Fibroblast of lung (primary cell): ENCODE data around the gene SNAP91. TPM values are rescaled to one million over a fixed set of nuclear protein-coding genes. Genes with fewer than 3 reads are reported as not detected.

Experiments used
- DNase-seq, 2 donors: peaks; one replicate each; pipeline versions ENCODE4 v3.0.0 to v3.0.0-alpha.2; 2010; ENCODE audit warnings: low read depth in 2 of 2
- H2AFZ ChIP-seq: 2 replicates; pipeline ENCODE4 v1.5.1; 2012; ENCODE audit warnings: low read length, control low read depth, inconsistent platforms
- H3K27ac ChIP-seq: 2 replicates; pipeline ENCODE4 v1.5.1; 2011; ENCODE audit warnings: low read length, control low read depth; ENCODE audit not compliant: insufficient read depth
- H3K27me3 ChIP-seq: 2 replicates; pipeline ENCODE4 v1.5.1; 2011; ENCODE audit warnings: mild to moderate bottlenecking, low read length; ENCODE audit not compliant: control insufficient read depth, insufficient read depth
- H3K36me3 ChIP-seq: 2 replicates; pipeline ENCODE4 v1.5.1; 2011; ENCODE audit warnings: low read length; ENCODE audit not compliant: control insufficient read depth, insufficient read depth
- H3K4me1 ChIP-seq: 2 replicates; pipeline ENCODE4 v1.5.1; 2011; ENCODE audit warnings: low read length; ENCODE audit not compliant: control insufficient read depth, insufficient read depth; ENCODE audit errors: extremely low read depth
- H3K4me2 ChIP-seq: 2 replicates; pipeline ENCODE4 v1.5.1; 2011; ENCODE audit warnings: low read length, control low read depth; ENCODE audit not compliant: insufficient read depth; ENCODE audit errors: extremely low read depth
- H3K4me3 ChIP-seq, 4 experiments: fragments of 200-600 bp in 1 of 4; sonication (generic) in 1 of 4; replicated peaks in 1 of 4; 2 replicates each; pipeline ENCODE4 v1.5.1; 2011 to 2016; ENCODE audit warnings: low read length in 4 of 4, low read depth in 3 of 4, mild to moderate bottlenecking in 3 of 4, control low read depth in 2 of 4, inconsistent platforms in 1 of 4, mixed read lengths in 1 of 4; ENCODE audit not compliant: insufficient read depth in 1 of 4; ENCODE audit errors: control extremely low read depth in 1 of 4
- H3K79me2 ChIP-seq: 2 replicates; pipeline ENCODE4 v1.5.1; 2012; ENCODE audit warnings: mild to moderate bottlenecking, low read length, inconsistent platforms; ENCODE audit not compliant: control insufficient read depth, insufficient read depth
- H3K9ac ChIP-seq: 2 replicates; pipeline ENCODE4 v1.5.1; 2011; ENCODE audit warnings: mild to moderate bottlenecking, low read length, control low read depth; ENCODE audit not compliant: insufficient read depth
- H3K9me3 ChIP-seq: 2 replicates; pipeline ENCODE4 v1.5.1; 2012; ENCODE audit warnings: low read depth, low read length; ENCODE audit not compliant: control insufficient read depth, insufficient read depth
- H4K20me1 ChIP-seq: 2 replicates; pipeline ENCODE4 v1.5.1; 2011; ENCODE audit warnings: low read length; ENCODE audit not compliant: control insufficient read depth, insufficient read depth; ENCODE audit errors: extremely low read depth
- EZH2 ChIP-seq: IDR thresholded peaks from 2 replicates; pipeline ENCODE4 v1.5.1; 2012; ENCODE audit warnings: low read length, control low read depth, mild to moderate bottlenecking; ENCODE audit errors: missing control alignments
- polyA plus RNA-seq, 2 donors: library from polyadenylated mRNA; depleted of rRNA in 1 of 2; stranded (reverse) in 1 of 2; unstranded in 1 of 2; fragments of >200 nt; gene quantifications; 2 replicates each; pipeline ENCODE4 v1.2.1, GENCODE V29; 2011 to 2012; ENCODE audit warnings: missing spikeins in 1 of 2
- total RNA-seq: library from RNA; depleted of rRNA; stranded (reverse); fragments of >200 nt; gene quantifications from 2 replicates; pipeline ENCODE4 v1.2.1, GENCODE V29; 2014
- TF ChIP-seq, protein P1 (sequence below), 2 donors: IDR thresholded peaks in 1 of 2; conservative IDR thresholded peaks in 1 of 2; 1 replicate in 1 of 2; 2 replicates in 1 of 2; pipeline ENCODE4 v1.5.1; 2011 to 2012; ENCODE audit warnings: low read length in 2 of 2, control low read depth in 1 of 2, inconsistent platforms in 1 of 2, low read depth in 1 of 2, mild to moderate bottlenecking in 1 of 2

Gene SNAP91
- total and polyA plus RNA-seq, 2 donors (not counting 1 experiment from before 2014, with no cell fraction given) = 0.02 to 0.17 TPM

DNA sequence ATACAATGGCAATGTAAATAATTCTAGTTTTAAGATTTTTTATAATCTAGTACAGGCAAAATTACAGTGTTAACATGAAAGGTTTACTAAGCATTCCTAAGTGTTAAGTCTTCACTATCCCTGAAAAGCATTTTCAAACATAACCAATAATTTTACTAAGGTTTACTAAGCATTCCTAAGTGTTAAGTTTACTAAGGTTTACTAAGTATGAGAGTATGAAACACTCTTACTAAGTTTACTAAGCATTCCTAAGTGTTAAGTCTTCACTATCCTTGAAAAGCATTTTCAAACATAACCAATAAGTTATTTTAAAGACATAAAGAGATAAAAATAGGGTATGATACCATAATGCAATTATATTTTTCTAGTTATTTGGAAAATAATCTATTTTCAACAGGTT is 114.0 kb downstream of the SNAP91 start:
- no peak overlapping the region for H3K4me2 ChIP-seq
- no peaks in the 10 kb centered on the region for H3K36me3 ChIP-seq
- no peak for TF ChIP-seq EZH2
- TF ChIP-seq, protein P1, sequence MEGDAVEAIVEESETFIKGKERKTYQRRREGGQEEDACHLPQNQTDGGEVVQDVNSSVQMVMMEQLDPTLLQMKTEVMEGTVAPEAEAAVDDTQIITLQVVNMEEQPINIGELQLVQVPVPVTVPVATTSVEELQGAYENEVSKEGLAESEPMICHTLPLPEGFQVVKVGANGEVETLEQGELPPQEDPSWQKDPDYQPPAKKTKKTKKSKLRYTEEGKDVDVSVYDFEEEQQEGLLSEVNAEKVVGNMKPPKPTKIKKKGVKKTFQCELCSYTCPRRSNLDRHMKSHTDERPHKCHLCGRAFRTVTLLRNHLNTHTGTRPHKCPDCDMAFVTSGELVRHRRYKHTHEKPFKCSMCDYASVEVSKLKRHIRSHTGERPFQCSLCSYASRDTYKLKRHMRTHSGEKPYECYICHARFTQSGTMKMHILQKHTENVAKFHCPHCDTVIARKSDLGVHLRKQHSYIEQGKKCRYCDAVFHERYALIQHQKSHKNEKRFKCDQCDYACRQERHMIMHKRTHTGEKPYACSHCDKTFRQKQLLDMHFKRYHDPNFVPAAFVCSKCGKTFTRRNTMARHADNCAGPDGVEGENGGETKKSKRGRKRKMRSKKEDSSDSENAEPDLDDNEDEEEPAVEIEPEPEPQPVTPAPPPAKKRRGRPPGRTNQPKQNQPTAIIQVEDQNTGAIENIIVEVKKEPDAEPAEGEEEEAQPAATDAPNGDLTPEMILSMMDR (conservative IDR thresholded peaks at IDR 0.05 in 1 of 2, IDR thresholded peaks at IDR 0.05 in 1 of 2; ENCODE audit: low read depth in 1 of 2, low read length in 2 of 2) = no peak
- no peak overlapping the region for H3K4me3 ChIP-seq
- peak in 1 of 2 donors; percentile 3 for DNase-seq
- H2AFZ ChIP-seq = no peak overlapping the region
- H3K9ac ChIP-seq = no peak overlapping the region
- no peaks in the 10 kb centered on the region for H3K9me3 ChIP-seq
- no peaks in the 10 kb centered on the region for H3K27me3 ChIP-seq
- H3K79me2 ChIP-seq = no peaks in the 10 kb centered on the region
- no peak overlapping the region for H3K27ac ChIP-seq
- H3K4me1 ChIP-seq = no peaks in the 10 kb centered on the region
- no peaks in the 10 kb centered on the region for H4K20me1 ChIP-seq

DNA sequence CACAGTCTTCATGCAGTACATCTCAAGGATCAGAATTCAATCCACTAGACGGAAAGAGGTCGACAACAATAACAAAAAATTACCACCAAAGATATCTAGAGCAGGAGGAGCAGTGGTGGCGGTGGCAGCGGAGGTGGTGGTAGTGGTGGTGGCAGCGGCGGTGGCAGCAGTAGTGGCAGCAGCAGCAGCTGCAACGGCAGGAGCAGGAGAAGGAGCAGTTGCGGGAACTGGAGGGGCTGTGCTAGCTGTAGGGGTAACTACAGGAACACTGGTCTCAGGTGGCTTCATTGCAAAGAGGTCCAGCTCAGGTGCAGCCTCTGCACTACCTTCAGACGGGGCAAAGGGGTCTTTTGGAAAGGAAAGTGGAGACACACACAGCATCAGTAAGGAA is 115.5 kb downstream of the SNAP91 start:
- Histone ChIP-seq H3K79me2 (no peaks in the 10 kb centered on the region), H3K9me3 (no peaks in the 10 kb centered on the region), H3K27ac (no peak overlapping the region), H3K4me2 (no peak overlapping the region), H2AFZ (no peak overlapping the region), H3K27me3 (no peaks in the 10 kb centered on the region), H3K36me3 (no peaks in the 10 kb centered on the region), H4K20me1 (no peaks in the 10 kb centered on the region), H3K4me1 (no peaks in the 10 kb centered on the region), H3K9ac (no peak overlapping the region), H3K4me3 (no peak overlapping the region)
- TF ChIP-seq, protein P1 (conservative IDR thresholded peaks at IDR 0.05 in 1 of 2, IDR thresholded peaks at IDR 0.05 in 1 of 2; ENCODE audit: low read depth in 1 of 2, low read length in 2 of 2) = no peak
- no peak for TF ChIP-seq EZH2
- no peak for DNase-seq

DNA sequence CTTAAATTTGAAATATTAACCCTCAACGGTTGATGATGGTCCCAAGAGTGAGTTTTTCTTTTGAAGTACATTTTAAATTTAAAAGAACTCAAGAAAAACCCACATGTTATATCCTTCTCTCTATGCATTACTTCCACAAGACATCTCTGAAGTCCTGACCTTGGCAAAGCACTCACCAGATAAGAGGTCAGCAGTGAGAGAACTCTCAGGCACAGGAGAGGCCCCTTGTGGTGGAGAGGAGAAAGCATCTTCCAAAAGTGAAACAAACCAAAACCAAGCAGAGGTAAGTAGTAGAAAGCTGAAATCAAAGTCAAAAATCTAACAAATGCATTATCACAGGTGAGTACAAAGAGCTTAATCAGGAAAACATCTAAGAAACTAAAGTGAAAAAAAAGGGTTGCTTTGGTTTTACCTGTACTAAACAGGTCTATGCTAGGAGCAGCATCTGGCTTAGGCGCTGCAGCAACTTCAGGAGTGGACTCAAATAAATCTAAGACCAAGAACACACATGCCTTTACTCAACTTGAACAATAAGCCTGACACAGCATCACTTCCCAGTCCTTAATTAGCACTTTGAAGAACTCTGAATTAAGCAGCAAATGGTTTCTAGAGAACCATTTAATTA is 116.0 kb downstream of the SNAP91 start:
- Histone ChIP-seq H3K4me1 (no peaks in the 10 kb centered on the region), H3K27me3 (no peaks in the 10 kb centered on the region), H3K9me3 (no peaks in the 10 kb centered on the region), H3K27ac (no peak overlapping the region), H3K36me3 (no peaks in the 10 kb centered on the region), H3K4me3 (no peak overlapping the region), H3K79me2 (no peaks in the 10 kb centered on the region), H2AFZ (no peak overlapping the region), H4K20me1 (no peaks in the 10 kb centered on the region), H3K4me2 (peak overlapping the region; percentile 2), H3K9ac (no peak overlapping the region)
- DNase-seq = peak; percentile 3 to 8
- TF ChIP-seq, protein P1 (conservative IDR thresholded peaks at IDR 0.05 in 1 of 2, IDR thresholded peaks at IDR 0.05 in 1 of 2; ENCODE audit: low read depth in 1 of 2, low read length in 2 of 2) = peak; percentile 54 to 60
- TF ChIP-seq EZH2 = no peak
